NB4 (cell line): ENCODE measurements around the gene BNC2.

Experiments
- CTCF ChIP-seq: IDR thresholded peaks from one replicate; pipeline ENCODE4 v1.5.1; 2012; ENCODE audit warnings: low read depth, low read length
- MAX ChIP-seq: IDR thresholded peaks from 2 replicates; pipeline ENCODE4 v1.6.1; 2011; ENCODE audit warnings: low read depth, low read length
- MYC ChIP-seq: IDR thresholded peaks from 2 replicates; pipeline ENCODE4 v1.6.1; 2011; ENCODE audit warnings: low read depth, low read length
- POLR2A ChIP-seq: IDR thresholded peaks from 2 replicates; pipeline ENCODE4 v1.6.1; 2011; ENCODE audit warnings: mild to moderate bottlenecking; ENCODE audit not compliant: insufficient read length; ENCODE audit errors: extremely low read depth

GRCh38 chr9:16715404-16715803 lies 155.1 kb downstream of the BNC2 start:
- TF ChIP-seq CTCF (no peak), POLR2A (no peak), MAX (no peak), MYC (no peak)
